ENCODE measurements around the gene CACNA1I.

- TF ChIP-seq, protein P1, sequence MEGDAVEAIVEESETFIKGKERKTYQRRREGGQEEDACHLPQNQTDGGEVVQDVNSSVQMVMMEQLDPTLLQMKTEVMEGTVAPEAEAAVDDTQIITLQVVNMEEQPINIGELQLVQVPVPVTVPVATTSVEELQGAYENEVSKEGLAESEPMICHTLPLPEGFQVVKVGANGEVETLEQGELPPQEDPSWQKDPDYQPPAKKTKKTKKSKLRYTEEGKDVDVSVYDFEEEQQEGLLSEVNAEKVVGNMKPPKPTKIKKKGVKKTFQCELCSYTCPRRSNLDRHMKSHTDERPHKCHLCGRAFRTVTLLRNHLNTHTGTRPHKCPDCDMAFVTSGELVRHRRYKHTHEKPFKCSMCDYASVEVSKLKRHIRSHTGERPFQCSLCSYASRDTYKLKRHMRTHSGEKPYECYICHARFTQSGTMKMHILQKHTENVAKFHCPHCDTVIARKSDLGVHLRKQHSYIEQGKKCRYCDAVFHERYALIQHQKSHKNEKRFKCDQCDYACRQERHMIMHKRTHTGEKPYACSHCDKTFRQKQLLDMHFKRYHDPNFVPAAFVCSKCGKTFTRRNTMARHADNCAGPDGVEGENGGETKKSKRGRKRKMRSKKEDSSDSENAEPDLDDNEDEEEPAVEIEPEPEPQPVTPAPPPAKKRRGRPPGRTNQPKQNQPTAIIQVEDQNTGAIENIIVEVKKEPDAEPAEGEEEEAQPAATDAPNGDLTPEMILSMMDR (IDR thresholded peaks at IDR 0.05) = no peak
- no peak for TF ChIP-seq EP300 (IDR thresholded peaks at IDR 0.05)
These were observed 16.4 kb upstream of the CACNA1I start for GRCh38 chr22:39554151-39554550.
